Heart left ventricle (tissue), 13 donors: ENCODE results near the gene FMNL1.

Experiments
- CTCF ChIP-seq, 12 donors: fragments of 200-600 bp; sonication (generic) in 4 of 12; IDR thresholded peaks; one replicate each; pipeline versions ENCODE4 v1.5.0 to v1.8.0; 2018 to 2022; ENCODE audit warnings: antibody characterized with exemption in 12 of 12, mild to moderate bottlenecking in 5 of 12
- POLR2A ChIP-seq, 2 donors: fragments of 450-650 bp; IDR thresholded peaks; one replicate each; pipeline ENCODE4 v1.6.1; 2017; ENCODE audit warnings: antibody characterized with exemption in 2 of 2, mild to moderate bottlenecking in 2 of 2, moderate library complexity in 2 of 2
- donor health status: ischemic (EF 13 %, LVEDD 7.1; RV severe dilation, severe dysfunction).
- donor health status: DM: no; HTN: yes; CAD: no.
- donor health status: DM: no; HTN: no; CAD: no.
- donor health status: ischemic (EF 25% LVEDD 6.9; RV normal size, moderate dysfunction).
- donor health status: ischemic (EF 25% LVEDD 5.7; RV mildly dilated, moderate dysfunction).
- donor health status: ischemic (EF 35%, LVEDD 5.7; RV mildly dilated, moderate dysfunction).
- donor health status: nonischemic (EF 11% LVEDD 7.7; RV severe dilation, severe dysfunction).
- donor health status: DM: yes; HTN: yes; CAD: no.
- donor health status: PGD.
- donor health status: ischemic (EF 29% LVEDD 5.4; RV normal size, mild dysfunction).
- donor health status: nonischemic (EF 23%, LVEDD 6.1; RV moderate dilation, normal function).

- TF ChIP-seq CTCF (IDR thresholded peaks at IDR 0.05) (no peak), POLR2A (IDR thresholded peaks at IDR 0.05) (no peak)
These were observed 11.1 kb downstream of the FMNL1 start for GRCh38 chr17:45232514-45233422.
